OCI-LY3 (cell line): ENCODE measurements around the gene TEC.

ENCODE experiments used
- EZH2phosphoT487 ChIP-seq: fragments of 200-600 bp; shearing (Covaris generic); IDR thresholded peaks from 2 replicates; pipeline ENCODE4 v1.6.1; 2018; ENCODE audit warnings: antibody characterized with exemption, mixed run types, low read depth
- TF ChIP-seq, protein P1 (sequence below): fragments of 200-600, 300-600 bp; sonication (generic); IDR thresholded peaks from 2 replicates; pipeline ENCODE4 v1.5.1; 2014; ENCODE audit warnings: antibody characterized with exemption, low read length, low read depth

DNA sequence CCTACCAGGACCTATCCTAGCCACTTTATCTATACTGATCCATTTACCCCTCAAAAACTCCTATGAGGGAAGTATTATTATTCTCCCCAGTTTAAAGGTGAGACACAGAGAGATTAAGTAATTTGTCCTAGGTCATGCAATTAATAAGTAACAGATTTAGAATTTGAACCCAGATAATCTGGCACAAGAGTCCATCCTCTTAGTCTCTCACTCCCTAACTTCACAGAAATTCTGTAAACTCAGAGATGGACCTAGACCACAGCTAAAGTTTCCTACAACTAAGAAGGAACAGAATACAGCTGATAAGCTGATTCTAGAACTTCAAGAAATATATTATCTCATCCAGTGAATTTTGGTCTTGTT is 58.7 kb downstream of the TEC start:
- TF ChIP-seq, protein P1, sequence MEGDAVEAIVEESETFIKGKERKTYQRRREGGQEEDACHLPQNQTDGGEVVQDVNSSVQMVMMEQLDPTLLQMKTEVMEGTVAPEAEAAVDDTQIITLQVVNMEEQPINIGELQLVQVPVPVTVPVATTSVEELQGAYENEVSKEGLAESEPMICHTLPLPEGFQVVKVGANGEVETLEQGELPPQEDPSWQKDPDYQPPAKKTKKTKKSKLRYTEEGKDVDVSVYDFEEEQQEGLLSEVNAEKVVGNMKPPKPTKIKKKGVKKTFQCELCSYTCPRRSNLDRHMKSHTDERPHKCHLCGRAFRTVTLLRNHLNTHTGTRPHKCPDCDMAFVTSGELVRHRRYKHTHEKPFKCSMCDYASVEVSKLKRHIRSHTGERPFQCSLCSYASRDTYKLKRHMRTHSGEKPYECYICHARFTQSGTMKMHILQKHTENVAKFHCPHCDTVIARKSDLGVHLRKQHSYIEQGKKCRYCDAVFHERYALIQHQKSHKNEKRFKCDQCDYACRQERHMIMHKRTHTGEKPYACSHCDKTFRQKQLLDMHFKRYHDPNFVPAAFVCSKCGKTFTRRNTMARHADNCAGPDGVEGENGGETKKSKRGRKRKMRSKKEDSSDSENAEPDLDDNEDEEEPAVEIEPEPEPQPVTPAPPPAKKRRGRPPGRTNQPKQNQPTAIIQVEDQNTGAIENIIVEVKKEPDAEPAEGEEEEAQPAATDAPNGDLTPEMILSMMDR: no peak
- no peak for TF ChIP-seq EZH2phosphoT487
